ENCODE data around the gene TCEAL4. TPM values are rescaled to one million over a fixed set of nuclear protein-coding genes. Genes with fewer than 3 reads are reported as not detected.

The TCEAL4 gene
- total and polyA plus RNA-seq, 2 experiments from 2014 or later = 25.4 to 148 TPM

DNA sequence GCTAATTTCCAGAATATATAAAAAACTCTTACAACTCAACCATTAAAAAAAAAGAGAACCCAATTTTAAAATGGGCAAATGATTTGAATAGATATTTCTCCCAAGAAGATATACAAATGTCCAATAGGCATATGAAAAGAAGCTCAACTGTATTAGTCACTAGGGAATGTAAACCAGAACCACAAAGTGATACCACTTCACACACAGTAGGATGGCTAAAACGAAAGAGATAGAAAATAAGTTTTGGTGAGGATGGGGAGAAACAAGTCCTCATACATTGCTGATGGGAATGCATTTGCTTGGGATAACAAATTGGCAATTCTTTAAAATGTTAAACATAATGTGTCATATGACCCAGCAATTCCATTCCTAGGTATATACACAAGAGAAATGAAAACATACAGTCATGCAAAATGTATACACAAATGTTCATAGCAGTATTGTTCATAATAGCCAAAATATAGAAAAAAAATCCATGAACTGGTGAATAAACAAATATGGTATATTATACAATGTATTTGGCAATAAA is 28.1 kb downstream of the TCEAL4 start:
- Histone ChIP-seq H2AFZ (no peak overlapping the region), H3K9me2 (ENCODE audit: insufficient read depth) (no peaks in the 10 kb centered on the region), H3K4me2 (no peak overlapping the region), H3K36me3 (ENCODE audit: insufficient read depth) (no peaks in the 10 kb centered on the region), H3K27ac (ENCODE audit: low read depth) (no peak overlapping the region), H4K20me1 (replicated peaks; ENCODE audit: insufficient read depth) (no peaks in the 10 kb centered on the region), H3K4me1 (ENCODE audit: insufficient read depth) (peaks cover 18% of the 10 kb centered on the region; the same call in 1 of the 2 replicates), H3K27me3 (ENCODE audit: insufficient read depth) (no peaks in the 10 kb centered on the region), H3K4me3 (no peak overlapping the region), H3F3A (replicated peaks; ENCODE audit: low read depth) (no peaks in the 10 kb centered on the region), H3K79me2 (replicated peaks; ENCODE audit: insufficient read depth) (no peaks in the 10 kb centered on the region)
- Mint-ChIP-seq H3K27ac (no peak overlapping the region), H3K27me3 (ENCODE audit: insufficient read depth, low read depth, poor library complexity) (peaks cover 3% of the 10 kb centered on the region), H3K9me3 (no peaks in the 10 kb centered on the region), H3K4me3 (no peak overlapping the region), H3K4me1 (peaks cover 30% of the 10 kb centered on the region), H3K36me3 (ENCODE audit: low read depth) (peaks cover 6% of the 10 kb centered on the region; the same call in 1 of the 3 replicates)
- DNase-seq (ENCODE audit: low spot score) = no peak
- ATAC-seq = no peak
- no peak for TF ChIP-seq ZNF462 (CRISPR knock-in tag; IDR thresholded peaks at IDR 0.05)
- no peak for TF ChIP-seq ZNF114 (CRISPR knock-in tag; IDR thresholded peaks at IDR 0.05)
- TF ChIP-seq CTCF (conservative IDR thresholded peaks at IDR 0.05; ENCODE audit: low read depth in 2 of 2) = no peak
- TF ChIP-seq ETS1 (IDR thresholded peaks at IDR 0.05) = no peak
- TF ChIP-seq EZH2phosphoT487 (IDR thresholded peaks at IDR 0.05; ENCODE audit: unreplicated experiment) = no peak
- TF ChIP-seq STAT1 (IDR thresholded peaks at IDR 0.05; ENCODE audit: unreplicated experiment) = no peak
- no peak for TF ChIP-seq POLR2AphosphoS5 (IDR thresholded peaks at IDR 0.05; ENCODE audit: low read depth)
- TF ChIP-seq, protein P1, sequence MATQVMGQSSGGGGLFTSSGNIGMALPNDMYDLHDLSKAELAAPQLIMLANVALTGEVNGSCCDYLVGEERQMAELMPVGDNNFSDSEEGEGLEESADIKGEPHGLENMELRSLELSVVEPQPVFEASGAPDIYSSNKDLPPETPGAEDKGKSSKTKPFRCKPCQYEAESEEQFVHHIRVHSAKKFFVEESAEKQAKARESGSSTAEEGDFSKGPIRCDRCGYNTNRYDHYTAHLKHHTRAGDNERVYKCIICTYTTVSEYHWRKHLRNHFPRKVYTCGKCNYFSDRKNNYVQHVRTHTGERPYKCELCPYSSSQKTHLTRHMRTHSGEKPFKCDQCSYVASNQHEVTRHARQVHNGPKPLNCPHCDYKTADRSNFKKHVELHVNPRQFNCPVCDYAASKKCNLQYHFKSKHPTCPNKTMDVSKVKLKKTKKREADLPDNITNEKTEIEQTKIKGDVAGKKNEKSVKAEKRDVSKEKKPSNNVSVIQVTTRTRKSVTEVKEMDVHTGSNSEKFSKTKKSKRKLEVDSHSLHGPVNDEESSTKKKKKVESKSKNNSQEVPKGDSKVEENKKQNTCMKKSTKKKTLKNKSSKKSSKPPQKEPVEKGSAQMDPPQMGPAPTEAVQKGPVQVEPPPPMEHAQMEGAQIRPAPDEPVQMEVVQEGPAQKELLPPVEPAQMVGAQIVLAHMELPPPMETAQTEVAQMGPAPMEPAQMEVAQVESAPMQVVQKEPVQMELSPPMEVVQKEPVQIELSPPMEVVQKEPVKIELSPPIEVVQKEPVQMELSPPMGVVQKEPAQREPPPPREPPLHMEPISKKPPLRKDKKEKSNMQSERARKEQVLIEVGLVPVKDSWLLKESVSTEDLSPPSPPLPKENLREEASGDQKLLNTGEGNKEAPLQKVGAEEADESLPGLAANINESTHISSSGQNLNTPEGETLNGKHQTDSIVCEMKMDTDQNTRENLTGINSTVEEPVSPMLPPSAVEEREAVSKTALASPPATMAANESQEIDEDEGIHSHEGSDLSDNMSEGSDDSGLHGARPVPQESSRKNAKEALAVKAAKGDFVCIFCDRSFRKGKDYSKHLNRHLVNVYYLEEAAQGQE (IDR thresholded peaks at IDR 0.05; ENCODE audit: unreplicated experiment) = no peak
- no peak for TF ChIP-seq ZNF331 (CRISPR knock-in tag; IDR thresholded peaks at IDR 0.05; ENCODE audit: low read depth)
- no peak for TF ChIP-seq JUNB (IDR thresholded peaks at IDR 0.05; ENCODE audit: unreplicated experiment)
- TF ChIP-seq CREB1 (CRISPR knock-in tag; IDR thresholded peaks at IDR 0.05; ENCODE audit: low read depth) = no peak
- TF ChIP-seq EZH2 (IDR thresholded peaks at IDR 0.05; ENCODE audit: low read depth, unreplicated experiment) = no peak
- no peak for TF ChIP-seq NANOG (IDR thresholded peaks at IDR 0.05; ENCODE audit: borderline replicate concordance)

Data from GM23338 (cell line).